Iris pigment epithelial cell (primary cell): Measurements from ENCODE around the gene PPY.
A peak's percentile ranks its signal among the peaks of the same experiment; 100 is the strongest.
"Not testable (repeated sequence)": the region's sequence is repeated elsewhere in the genome, so short reads cannot be mapped to it uniquely, and the experiment has no call there.

Experiments used
- DNase-seq: peaks from one replicate; pipeline ENCODE4 v3.0.0-alpha.2; 2011; ENCODE audit warnings: low read depth

The PPY gene

DNA sequence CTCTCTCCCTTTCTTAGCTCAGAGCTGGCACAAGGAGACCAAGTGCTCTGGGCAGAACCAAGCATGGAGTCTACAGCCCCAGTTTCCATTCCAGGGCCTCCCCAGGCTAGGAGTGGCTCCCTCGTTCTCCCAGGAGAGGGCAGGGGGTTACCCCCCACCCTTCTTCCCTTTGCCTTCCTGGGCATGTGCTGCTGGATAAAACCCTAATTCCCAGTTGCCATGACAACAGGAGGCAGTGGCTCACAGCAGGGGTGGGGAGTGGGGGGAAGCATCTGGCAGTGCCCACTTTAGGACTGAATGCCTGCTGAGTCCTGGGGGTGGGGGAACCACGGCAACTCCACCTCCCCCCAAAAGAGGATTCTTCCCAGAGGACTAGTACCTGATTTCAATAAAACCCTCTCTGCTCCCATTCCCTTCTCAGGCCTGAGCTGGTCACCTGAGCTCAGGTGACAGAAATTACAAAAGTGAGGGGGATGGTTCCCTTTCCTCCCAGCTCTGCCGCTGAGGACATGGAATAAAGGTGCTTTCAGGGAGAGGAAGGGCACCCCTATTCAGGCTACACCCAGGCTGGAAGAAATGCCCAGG lies 36.8 kb downstream of the PPY start:
- DNase-seq, result no peak

DNA sequence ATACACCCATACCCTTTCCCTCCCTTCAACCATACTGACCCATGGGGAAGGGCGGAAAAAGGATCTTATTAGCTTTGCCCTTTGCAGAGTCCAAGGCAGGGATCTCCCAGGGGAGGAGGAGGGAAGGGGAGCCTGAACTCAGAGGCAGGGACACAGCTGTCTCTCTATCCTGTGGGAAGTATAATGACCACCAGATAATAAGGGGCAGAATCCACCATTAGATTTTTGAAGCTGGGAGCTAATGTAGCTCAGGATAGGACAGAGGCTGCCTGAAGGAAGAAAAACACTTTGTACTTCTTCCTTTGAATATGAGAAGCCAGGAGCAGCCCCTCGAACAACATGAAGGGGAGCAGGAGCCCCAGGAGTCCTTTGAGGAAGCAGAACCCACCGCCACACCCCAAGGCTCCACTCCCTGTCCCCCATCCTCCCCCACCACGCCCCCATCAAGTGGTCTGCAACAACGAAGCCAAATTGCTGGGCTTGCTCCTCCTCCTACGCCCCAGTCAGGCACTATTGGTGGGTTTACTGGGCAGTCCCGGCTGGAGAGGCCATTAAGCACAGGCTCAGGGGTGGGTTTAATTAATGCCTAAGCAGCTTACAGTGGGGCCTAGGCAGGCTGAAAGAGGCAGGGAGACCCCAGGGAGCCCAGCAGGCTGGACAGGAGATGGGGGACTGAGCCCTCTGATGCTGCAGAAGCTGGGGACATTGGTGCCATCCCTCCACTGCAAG lies 40.3 kb downstream of the PPY start:
- no peak for DNase-seq

DNA sequence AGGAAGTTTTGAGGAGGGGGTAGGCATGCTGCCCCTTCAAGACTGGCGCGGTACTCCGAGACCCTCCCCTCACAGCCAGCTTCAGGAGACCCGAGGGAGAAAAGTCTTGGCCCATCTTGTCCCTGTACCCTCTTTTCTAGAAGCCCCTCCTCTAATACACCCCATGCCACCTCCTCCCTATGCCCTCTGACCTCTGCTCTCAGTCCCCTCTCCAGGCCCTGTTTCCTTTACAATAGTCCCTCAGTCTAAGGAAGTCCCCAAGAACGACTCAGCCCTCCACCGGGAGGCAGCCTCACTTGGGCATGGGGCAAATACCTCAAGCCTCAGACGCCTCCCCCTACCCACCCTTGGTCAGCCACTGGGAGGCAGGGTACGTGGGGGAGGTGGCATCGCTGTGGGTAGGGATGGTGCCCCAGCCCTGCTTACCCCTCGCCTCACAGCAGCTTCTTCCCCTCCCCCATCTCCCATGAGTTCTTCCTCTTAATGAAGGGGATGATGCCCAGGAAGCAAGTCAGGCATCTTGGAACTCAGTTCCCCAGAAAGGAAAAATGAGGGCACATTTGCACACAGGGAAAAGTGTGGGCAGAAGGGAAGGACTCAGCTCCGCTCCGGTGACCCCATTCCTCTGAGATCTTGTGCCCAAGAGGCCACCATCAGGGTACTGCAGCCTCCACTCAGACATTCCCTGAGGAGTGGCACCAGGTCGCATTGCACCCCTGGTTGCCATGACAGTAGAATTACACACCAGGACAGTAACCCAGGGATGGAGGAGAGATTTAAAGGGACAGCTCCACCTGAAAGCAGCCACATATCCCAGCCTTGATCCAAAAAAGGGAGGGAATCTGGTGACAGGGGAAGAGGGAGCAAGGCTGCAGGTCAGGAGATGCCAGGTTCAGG lies 41.2 kb downstream of the PPY start:
- no peak for DNase-seq

GRCh38 chr17:43900183-43900857 lies 42.0 kb downstream of the PPY start:
- DNase-seq, result peak; percentile 74

GRCh38 chr17:43898446-43898845 lies 43.8 kb downstream of the PPY start:
- no peak for DNase-seq

DNA sequence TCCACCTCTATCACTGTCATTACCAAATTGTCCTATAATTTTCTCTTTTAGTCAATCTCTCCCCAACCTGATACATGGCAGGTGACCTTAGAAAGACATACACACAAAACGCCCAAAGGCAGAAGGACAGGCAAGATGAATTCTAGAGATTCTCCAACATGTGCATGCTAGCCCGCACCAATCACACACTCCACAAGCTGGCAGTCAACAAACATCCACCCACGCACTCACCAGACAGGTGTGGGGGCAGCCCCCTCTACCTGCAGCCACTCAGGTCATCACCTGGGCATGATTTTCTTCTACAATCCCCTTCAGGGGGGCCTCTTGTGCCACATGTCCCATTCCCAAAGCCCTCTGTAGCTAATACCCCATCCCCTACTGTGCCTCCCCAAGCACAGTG lies 44.4 kb downstream of the PPY start:
- DNase-seq, result no peak

DNA sequence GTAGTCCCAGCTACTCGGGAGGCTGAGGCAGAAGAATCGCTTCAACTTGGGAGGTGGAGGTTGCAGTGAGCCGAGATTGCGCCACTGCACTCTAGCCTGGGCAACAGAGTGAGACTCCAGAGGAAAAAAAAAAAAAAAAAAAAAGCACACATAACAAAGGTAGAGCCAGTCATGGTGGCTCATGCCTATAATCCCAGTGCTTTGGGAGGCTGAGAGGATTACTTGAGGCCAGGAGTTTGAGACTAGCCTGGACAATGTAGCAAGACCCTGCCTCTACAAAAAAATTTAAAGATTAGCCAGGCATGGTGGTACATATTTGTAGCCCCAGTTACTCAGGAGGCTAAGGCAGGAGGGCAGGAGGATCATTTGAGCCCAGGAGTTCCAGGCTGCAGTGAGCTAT lies 47.8 kb downstream of the PPY start:
- not testable (repeated sequence) for DNase-seq

DNA sequence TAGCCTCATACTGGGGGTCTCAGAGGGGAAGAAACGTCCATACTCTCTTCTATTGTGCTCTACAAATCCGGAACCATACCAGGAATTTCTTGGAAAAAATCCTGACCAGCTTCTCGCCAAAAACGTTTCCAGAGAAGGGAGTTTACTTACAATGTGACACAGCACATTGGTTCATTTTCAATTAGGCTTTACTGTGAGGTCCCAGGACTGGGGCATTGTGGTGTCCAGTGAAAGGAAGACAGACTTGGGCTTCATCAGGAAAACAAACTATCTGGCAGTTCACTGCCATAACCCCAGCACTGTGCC lies 49.7 kb downstream of the PPY start:
- DNase-seq, result no peak

- no peak for DNase-seq
These were observed 50.2 kb downstream of the PPY start for GRCh38 chr17:43891851-43892646.
